ENCODE measurements around the gene DCLK1. TPM values are rescaled to one million over a fixed set of nuclear protein-coding genes. Genes with fewer than 3 reads are reported as not detected.

Gene DCLK1
- total RNA-seq, 1 experiment from 2014 or later: 0.10 TPM

- no peaks in the 10 kb centered on the region for H4K20me1 ChIP-seq (ENCODE audit: insufficient read depth)
- RAD21 ChIA-PET (ENCODE audit: low non-redundant PET in 1 of 2, low total read pairs in 2 of 2, uncharacterized antibody in 2 of 2, unreplicated experiment in 2 of 2): no interaction called here
- intact Hi-C loops (cut with micrococcal nuclease): no loop called here
- H2AFZ ChIP-seq (ENCODE audit: low read depth, low read length, poor library complexity, severe bottlenecking): no peak overlapping the region
- no peaks in the 10 kb centered on the region for H3K4me1 ChIP-seq (ENCODE audit: control insufficient read depth in 1 of 2, insufficient read depth in 2 of 2, low read length in 2 of 2)
- no TSS peak for BruUV-seq (replicated peaks)
- TF ChIP-seq TCF7L2 (IDR thresholded peaks at IDR 0.05; ENCODE audit: borderline replicate concordance, extremely low read depth, insufficient read depth, insufficient read length): no peak
- TF ChIP-seq ZNF274 (IDR thresholded peaks at IDR 0.05; ENCODE audit: low read depth, low read length): no peak
- TF ChIP-seq CTCF (IDR thresholded peaks at IDR 0.05 in 2 of 3, conservative IDR thresholded peaks at IDR 0.05 in 1 of 3; ENCODE audit: borderline replicate concordance in 1 of 3, insufficient read depth in 1 of 3, low read depth in 2 of 3, low read length in 2 of 3): no peak
- no peak for TF ChIP-seq YY1 (IDR thresholded peaks at IDR 0.05; ENCODE audit: extremely low read depth, insufficient replicate concordance, low read depth, low read length)
- no peak for TF ChIP-seq EZH2 (IDR thresholded peaks at IDR 0.05)
- no peak for TF ChIP-seq REST (IDR thresholded peaks at IDR 0.05; ENCODE audit: low read depth)
- no peak for TF ChIP-seq JUND (IDR thresholded peaks at IDR 0.05)
- TF ChIP-seq CEBPB (IDR thresholded peaks at IDR 0.05; ENCODE audit: low read depth): no peak
- no peak for ATAC-seq
- no peak overlapping the region for H3K4me3 ChIP-seq (replicated peaks in 1 of 2; ENCODE audit: low read depth in 1 of 2, low read length in 2 of 2)
- DNase-seq (ENCODE audit: low read depth, low spot score): no peak
- H3K36me3 ChIP-seq (ENCODE audit: control insufficient read depth in 1 of 2, insufficient read depth in 2 of 2, low read length in 2 of 2): no peaks in the 10 kb centered on the region
- H3K27me3 ChIP-seq (ENCODE audit: insufficient read depth, low read length): no peaks in the 10 kb centered on the region
- CTCF ChIA-PET: no interaction called here
- no peak overlapping the region for H3K9ac ChIP-seq (ENCODE audit: low read length)
- no peaks in the 10 kb centered on the region for H3K9me2 ChIP-seq (ENCODE audit: insufficient read depth)
- POLR2A ChIA-PET: no interaction called here
- no peak overlapping the region for H3K4me2 ChIP-seq (ENCODE audit: low read length)
- no peak overlapping the region for H3K27ac ChIP-seq (ENCODE audit: low read depth, low read length)
- peaks cover 0 to 19% of the 10 kb centered on the region in 2 experiments; a peak in 1 of 4 replicates for H3K9me3 ChIP-seq (ENCODE audit: control insufficient read depth in 1 of 2, insufficient read depth in 1 of 2, low read depth in 1 of 2, low read length in 2 of 2)
- H3K79me2 ChIP-seq (ENCODE audit: insufficient read depth, low read length): no peaks in the 10 kb centered on the region
These were observed 23.7 kb downstream of the DCLK1 start for GRCh38 chr13:36107521-36107920.
